Heart right ventricle (tissue), 16 donors: ENCODE results near the gene FRAS1. TPM values are rescaled to one million over a fixed set of nuclear protein-coding genes. Genes with fewer than 3 reads are reported as not detected.

Source experiments
- ATAC-seq, 8 donors: fragments of 200-7000 bp; cut with Tn5 transposase; one replicate each; pipeline ENCODE4 v1.9.1; 2020; ENCODE audit warnings: mild to moderate bottlenecking in 8 of 8, moderate library complexity in 8 of 8, moderate number of reproducible peaks in 1 of 8
- DNase-seq, 2 donors: peaks; one replicate each; pipeline ENCODE4 v3.0.0-alpha.2; 2020
- H3K27ac ChIP-seq, 10 donors: fragments of 200-600 bp; sonication (generic) in 2 of 10; one replicate each; pipeline versions ENCODE4 v1.5.0 to v1.8.0; 2020 to 2022; ENCODE audit warnings: mild to moderate bottlenecking in 3 of 10
- H3K27me3 ChIP-seq, 7 donors: fragments of 200-600 bp; one replicate each; pipeline ENCODE4 v1.8.0; 2021 to 2022; ENCODE audit warnings: mild to moderate bottlenecking in 2 of 7
- H3K36me3 ChIP-seq, 9 donors: fragments of 200-600 bp; sonication (generic) in 1 of 9; one replicate each; pipeline versions ENCODE4 v1.5.0 to v1.8.0; 2020 to 2022; ENCODE audit warnings: mild to moderate bottlenecking in 2 of 9
- H3K4me1 ChIP-seq, 9 donors: fragments of 200-600 bp; sonication (generic) in 1 of 9; one replicate each; pipeline versions ENCODE4 v1.5.0 to v1.8.0; 2020 to 2022; ENCODE audit warnings: mild to moderate bottlenecking in 4 of 9
- H3K4me3 ChIP-seq, 10 donors: fragments of 200-600 bp; sonication (generic) in 2 of 10; one replicate each; pipeline versions ENCODE4 v1.5.0 to v1.8.0; 2020 to 2022; ENCODE audit warnings: mild to moderate bottlenecking in 7 of 10, moderate library complexity in 2 of 10
- H3K9me3 ChIP-seq, 11 donors: fragments of 200-600 bp in 10 of 11; sonication (generic) in 2 of 11; one replicate each; pipeline versions ENCODE4 v1.5.0 to v1.8.0; 2013 to 2022; ENCODE audit warnings: mild to moderate bottlenecking in 2 of 11, control low read depth in 1 of 11, moderate library complexity in 1 of 11
- WGBS, 2 donors: extraction: QIAGEN DNeasy Blood & Tissue Kit; methylation state at CpG; one replicate each; pipeline ENCODE4 v1.1.7; 2013; ENCODE audit warnings: inconsistent platforms in 1 of 2; 5-methylcytosine and 5-hydroxymethylcytosine counted together
- intact Hi-C, 10 donors: fragments of 100-400 bp; cut with DNase I; formaldehyde crosslinking; loops; one replicate each; pipeline versions ENCODE4 v1.11.1 to v1.14.2; 2022
- polyA plus RNA-seq, 2 donors: library from polyadenylated mRNA; stranded (reverse); fragments of 200-250 nt; gene quantifications; one replicate each; pipeline ENCODE4 v1.2.3, GENCODE V29; 2013
- total RNA-seq, 10 donors: library from RNA; stranded (reverse); fragmentation: NEBNext Ultra II Directional in 3 of 10; extraction: Animal tissue kit (Norgen Biotek cat#: 25700) in 3 of 10; gene quantifications; one replicate each; pipeline versions ENCODE4 v1.2.1 to v1.2.4, GENCODE V29; 2021 to 2023
- TF ChIP-seq, protein P1 (sequence below), 9 donors: fragments of 200-600 bp; sonication (generic) in 2 of 9; IDR thresholded peaks; one replicate each; pipeline versions ENCODE4 v1.5.0 to v1.8.0; 2021 to 2022; ENCODE audit warnings: antibody characterized with exemption in 9 of 9, mild to moderate bottlenecking in 5 of 9, moderate library complexity in 1 of 9
- donor health status: Arrhythmogenic right ventricular cardiomyopathy.
- donor health status: ischemic (EF 13 %, LVEDD 7.1; RV severe dilation, severe dysfunction).
- donor health status: healthy with polysubstance abuse.
- donor health status: DM: no; HTN: yes; CAD: no.
- donor health status: DM: no; HTN: no; CAD: no.
- donor health status: ischemic (EF 25% LVEDD 6.9; RV normal size, moderate dysfunction).
- donor health status: ischemic (EF 25% LVEDD 5.7; RV mildly dilated, moderate dysfunction).
- donor health status: healthy.
- donor health status: DM: yes; HTN: yes; CAD: no.
- donor health status: Ischemic cardiomyopathy.
- donor health status: ischemic (EF 35%, LVEDD 5.7; RV mildly dilated, moderate dysfunction).
- donor health status: nonischemic (EF 11% LVEDD 7.7; RV severe dilation, severe dysfunction).
- donor health status: DM: yes; HTN: yes; CAD: no.
- donor health status: PGD.
- donor health status: ischemic (EF 29% LVEDD 5.4; RV normal size, mild dysfunction).
- donor health status: nonischemic (EF 23%, LVEDD 6.1; RV moderate dilation, normal function).

The FRAS1 gene
- total and polyA plus RNA-seq, 12 donors, result 0.93 to 6.2 (median 3.1) TPM

DNA sequence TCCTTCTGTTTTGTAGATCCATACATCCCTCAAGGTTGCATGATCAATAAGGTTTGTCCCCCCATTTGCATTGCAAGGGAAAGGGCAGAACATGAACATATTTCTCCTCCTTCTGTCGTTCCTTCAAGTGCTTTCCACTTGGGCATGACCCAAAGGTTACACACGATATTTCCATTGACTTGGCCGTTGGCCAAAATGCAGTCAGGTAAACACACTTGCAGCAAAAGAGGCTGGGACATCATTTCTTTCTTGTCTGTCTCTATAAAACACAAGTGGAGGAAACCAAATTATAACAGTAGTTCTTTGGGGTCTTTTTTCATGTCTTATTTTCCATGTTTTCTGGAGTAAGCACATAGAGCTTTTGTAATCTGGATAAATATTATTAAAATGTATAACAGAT is 156.1 kb downstream of the FRAS1 start:
- ATAC-seq, result no peak
- Histone ChIP-seq H3K4me1 (no peaks in the 10 kb centered on the region), H3K27me3 (no peaks in the 10 kb centered on the region), H3K36me3 (no peaks in the 10 kb centered on the region), H3K4me3 (no peak overlapping the region), H3K27ac (no peak overlapping the region), H3K9me3 (no peaks in the 10 kb centered on the region)
- TF ChIP-seq, protein P1, sequence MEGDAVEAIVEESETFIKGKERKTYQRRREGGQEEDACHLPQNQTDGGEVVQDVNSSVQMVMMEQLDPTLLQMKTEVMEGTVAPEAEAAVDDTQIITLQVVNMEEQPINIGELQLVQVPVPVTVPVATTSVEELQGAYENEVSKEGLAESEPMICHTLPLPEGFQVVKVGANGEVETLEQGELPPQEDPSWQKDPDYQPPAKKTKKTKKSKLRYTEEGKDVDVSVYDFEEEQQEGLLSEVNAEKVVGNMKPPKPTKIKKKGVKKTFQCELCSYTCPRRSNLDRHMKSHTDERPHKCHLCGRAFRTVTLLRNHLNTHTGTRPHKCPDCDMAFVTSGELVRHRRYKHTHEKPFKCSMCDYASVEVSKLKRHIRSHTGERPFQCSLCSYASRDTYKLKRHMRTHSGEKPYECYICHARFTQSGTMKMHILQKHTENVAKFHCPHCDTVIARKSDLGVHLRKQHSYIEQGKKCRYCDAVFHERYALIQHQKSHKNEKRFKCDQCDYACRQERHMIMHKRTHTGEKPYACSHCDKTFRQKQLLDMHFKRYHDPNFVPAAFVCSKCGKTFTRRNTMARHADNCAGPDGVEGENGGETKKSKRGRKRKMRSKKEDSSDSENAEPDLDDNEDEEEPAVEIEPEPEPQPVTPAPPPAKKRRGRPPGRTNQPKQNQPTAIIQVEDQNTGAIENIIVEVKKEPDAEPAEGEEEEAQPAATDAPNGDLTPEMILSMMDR (IDR thresholded peaks at IDR 0.05), result no peak
- intact Hi-C loops, result no loop called here
- 37 to 43% methylated on average over 3 of the region's 3 CpGs for WGBS, 2 donors
- DNase-seq, result no peak

GRCh38 chr4:78214078-78214477 is 157.0 kb downstream of the FRAS1 start:
- no peak for ATAC-seq
- intact Hi-C loops, result no loop called here
- Histone ChIP-seq H3K36me3 (no peaks in the 10 kb centered on the region), H3K27me3 (no peaks in the 10 kb centered on the region), H3K4me3 (no peak overlapping the region), H3K9me3 (no peaks in the 10 kb centered on the region), H3K4me1 (no peaks in the 10 kb centered on the region), H3K27ac (no peak overlapping the region)
- TF ChIP-seq, protein P1 (IDR thresholded peaks at IDR 0.05), result no peak
- DNase-seq, result no peak

GRCh38 chr4:78217557-78217956 is 160.4 kb downstream of the FRAS1 start:
- ATAC-seq, result no peak

GRCh38 chr4:78218260-78218659 is 161.1 kb downstream of the FRAS1 start:
- WGBS, 2 donors, result 87 to 96% methylated on average over 2 of the region's 2 CpGs
- Histone ChIP-seq H3K4me1 (no peaks in the 10 kb centered on the region), H3K9me3 (no peaks in the 10 kb centered on the region), H3K27ac (no peak overlapping the region), H3K36me3 (no peaks in the 10 kb centered on the region), H3K27me3 (no peaks in the 10 kb centered on the region), H3K4me3 (no peak overlapping the region)
- DNase-seq (no peak), ATAC-seq (no peak)
- intact Hi-C loops, result no loop called here
- TF ChIP-seq, protein P1 (IDR thresholded peaks at IDR 0.05), result no peak

More at GRCh38 chr4:78217557-78217956, 160.4 kb downstream of the FRAS1 start:
- 90 to 93% methylated on average over 2 of the region's 2 CpGs for WGBS, 2 donors
- no peaks in the 10 kb centered on the region for H3K36me3 ChIP-seq
- H3K4me1 ChIP-seq, result no peaks in the 10 kb centered on the region
- DNase-seq, result no peak
- intact Hi-C loops, result no loop called here
- H3K27ac ChIP-seq, result no peak overlapping the region
- TF ChIP-seq, protein P1 (IDR thresholded peaks at IDR 0.05), result no peak
- no peaks in the 10 kb centered on the region for H3K9me3 ChIP-seq
- no peaks in the 10 kb centered on the region for H3K27me3 ChIP-seq
- H3K4me3 ChIP-seq, result no peak overlapping the region

DNA sequence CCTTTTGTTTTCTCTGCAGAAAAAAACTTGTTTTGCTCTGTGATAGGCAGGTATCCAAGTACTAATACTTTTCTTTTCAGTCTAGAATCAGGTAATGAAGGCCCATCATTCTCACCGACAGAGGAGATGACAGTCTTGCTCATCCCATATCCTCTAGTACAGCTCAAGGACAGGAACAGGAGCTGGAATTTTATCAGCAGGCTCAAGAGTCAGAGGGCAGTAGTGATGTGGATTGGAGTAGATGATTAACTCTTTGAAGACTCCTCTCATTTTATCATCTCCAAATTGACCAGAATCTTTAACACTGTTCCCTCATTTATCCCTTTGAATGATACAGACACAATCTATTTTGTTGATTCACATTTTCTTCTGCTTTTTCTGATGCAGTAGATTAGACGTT is 162.7 kb downstream of the FRAS1 start:
- intact Hi-C loops, result no loop called here
- Histone ChIP-seq H3K4me1 (no peaks in the 10 kb centered on the region), H3K36me3 (no peaks in the 10 kb centered on the region), H3K4me3 (no peak overlapping the region), H3K27ac (no peak overlapping the region), H3K27me3 (no peaks in the 10 kb centered on the region), H3K9me3 (no peaks in the 10 kb centered on the region)
- no peak for DNase-seq
- 48 to 56% methylated on average over 2 of the region's 2 CpGs for WGBS, 2 donors
- ATAC-seq, result no peak
- TF ChIP-seq, protein P1 (IDR thresholded peaks at IDR 0.05), result no peak
